SK-N-SH treated with all-trans-retinoic acid at 6 μM for 48 hours (cell line): ENCODE measurements around the gene ZSCAN1.

Source experiments
- ATAC-seq: fragments of 200-7000 bp; cut with Tn5 transposase; 3 replicates; pipeline ENCODE4 v1.9.1; 2020; ENCODE audit warnings: mild to moderate bottlenecking, moderate library complexity
- ARNTL ChIP-seq: fragments of 450-650 bp; formaldehyde crosslinking; IDR thresholded peaks from 2 replicates; pipeline ENCODE4 v1.5.0; 2020; ENCODE audit warnings: low read depth, mild to moderate bottlenecking, moderate library complexity, borderline replicate concordance
- BACH2 ChIP-seq: fragments of 250-450 bp; sonication (Bioruptor Pico); IDR thresholded peaks from 2 replicates; pipeline ENCODE4 v1.9.0; 2021; ENCODE audit warnings: mild to moderate bottlenecking, borderline replicate concordance
- CSDC2 ChIP-seq: fragments of 250-450 bp; sonication (Bioruptor Pico); IDR thresholded peaks from 2 replicates; pipeline ENCODE4 v1.5.0; 2020; ENCODE audit warnings: mild to moderate bottlenecking, moderate library complexity
- CSRNP3 ChIP-seq: fragments of 250-450 bp; sonication (Bioruptor Pico); IDR thresholded peaks from 2 replicates; pipeline ENCODE4 v1.5.1; 2021; ENCODE audit warnings: mild to moderate bottlenecking, moderate library complexity
- ESRRG ChIP-seq: fragments of 250-450 bp; sonication (Bioruptor Pico); IDR thresholded peaks from 2 replicates; pipeline ENCODE4 v1.6.1; 2021; ENCODE audit warnings: mild to moderate bottlenecking
- GLIS3 ChIP-seq: fragments of 250-450 bp; sonication (Bioruptor Pico); IDR thresholded peaks from 2 replicates; pipeline ENCODE4 v1.5.0; 2020; ENCODE audit warnings: mild to moderate bottlenecking, moderate library complexity
- ISL1 ChIP-seq: fragments of 250-450 bp; sonication (Bioruptor Pico); IDR thresholded peaks from 2 replicates; pipeline ENCODE4 v2.1.2; 2022; ENCODE audit warnings: mild to moderate bottlenecking, moderate library complexity
- OSR1 ChIP-seq: fragments of 250-450 bp; sonication (Bioruptor Pico); IDR thresholded peaks from 2 replicates; pipeline ENCODE4 v1.8.0; 2022; ENCODE audit warnings: moderate library complexity, mild to moderate bottlenecking, inconsistent platforms
- PATZ1 ChIP-seq: fragments of 250-450 bp; sonication (Bioruptor Pico); IDR thresholded peaks from 2 replicates; pipeline ENCODE4 v1.8.0; 2020; ENCODE audit warnings: mild to moderate bottlenecking, moderate library complexity, borderline replicate concordance
- POU6F1 ChIP-seq: fragments of 250-450 bp; sonication (Bioruptor Pico); IDR thresholded peaks from 2 replicates; pipeline ENCODE4 v1.8.0; 2021; ENCODE audit warnings: low read depth, mild to moderate bottlenecking, moderate library complexity, borderline replicate concordance
- PPARA ChIP-seq: fragments of 250-450 bp; sonication (Bioruptor Pico); IDR thresholded peaks from 2 replicates; pipeline ENCODE4 v1.5.0; 2020; ENCODE audit warnings: mild to moderate bottlenecking, borderline replicate concordance
- RARB ChIP-seq: fragments of 250-450 bp; sonication (Bioruptor Pico); IDR thresholded peaks from 2 replicates; pipeline ENCODE4 v1.8.0; 2021; ENCODE audit warnings: mild to moderate bottlenecking, moderate library complexity
- TCF4 ChIP-seq: fragments of 250-450 bp; sonication (Bioruptor Pico); IDR thresholded peaks from 2 replicates; pipeline ENCODE4 v1.8.0; 2021; ENCODE audit warnings: mild to moderate bottlenecking, moderate library complexity, borderline replicate concordance
- TOX ChIP-seq: fragments of 250-450 bp; sonication (Bioruptor Pico); IDR thresholded peaks from 2 replicates; pipeline ENCODE4 v1.8.0; 2021; ENCODE audit warnings: mild to moderate bottlenecking, moderate library complexity, borderline replicate concordance
- ZC3H10 ChIP-seq: fragments of 250-450 bp; sonication (Bioruptor Pico); IDR thresholded peaks from 2 replicates; pipeline ENCODE4 v1.5.1; 2021; ENCODE audit warnings: mild to moderate bottlenecking, moderate library complexity
- ZFP3 ChIP-seq: fragments of 250-450 bp; sonication (Bioruptor Pico); IDR thresholded peaks from 2 replicates; pipeline ENCODE4 v1.5.0; 2020; ENCODE audit warnings: mild to moderate bottlenecking, moderate library complexity
- ZFP30 ChIP-seq: fragments of 450-650 bp; formaldehyde crosslinking; IDR thresholded peaks from 2 replicates; pipeline ENCODE4 v1.5.0; 2022; ENCODE audit warnings: mild to moderate bottlenecking, moderate library complexity
- ZNF565 ChIP-seq: fragments of 450-650 bp; formaldehyde crosslinking; conservative IDR thresholded peaks from 2 replicates; pipeline ENCODE4 v1.5.0; 2020; ENCODE audit warnings: low read depth, mild to moderate bottlenecking, moderate library complexity
- ZNF70 ChIP-seq: fragments of 450-650 bp; formaldehyde crosslinking; IDR thresholded peaks from 2 replicates; pipeline ENCODE4 v1.5.0; 2020; ENCODE audit warnings: mild to moderate bottlenecking, moderate library complexity
- ZNF8 ChIP-seq: fragments of 450-650 bp; formaldehyde crosslinking; IDR thresholded peaks from 2 replicates; pipeline ENCODE4 v1.5.0; 2020; ENCODE audit warnings: mild to moderate bottlenecking, moderate library complexity
- TF ChIP-seq, protein P1 (sequence below): fragments of 250-450 bp; sonication (Bioruptor Pico); IDR thresholded peaks from 2 replicates; pipeline ENCODE4 v1.5.0; 2020; ENCODE audit warnings: mild to moderate bottlenecking, moderate library complexity
- TF ChIP-seq, protein P2 (sequence below): fragments of 250-450 bp; sonication (Bioruptor Pico); IDR thresholded peaks from 2 replicates; pipeline ENCODE4 v1.5.1; 2020; ENCODE audit warnings: low read depth, mild to moderate bottlenecking, moderate library complexity

The ZSCAN1 gene

GRCh38 chr19:58091251-58091995, 57.6 kb downstream of the ZSCAN1 start:
- TF ChIP-seq TOX (CRISPR knock-in tag) (no peak), ARNTL (CRISPR knock-in tag) (no peak), RARB (CRISPR knock-in tag) (no peak), TCF4 (CRISPR knock-in tag) (no peak), PATZ1 (CRISPR knock-in tag) (no peak), BACH2 (CRISPR knock-in tag) (no peak), CSDC2 (CRISPR knock-in tag) (no peak), ZNF70 (CRISPR knock-in tag) (no peak), POU6F1 (CRISPR knock-in tag) (no peak), CSRNP3 (CRISPR knock-in tag) (no peak), ESRRG (CRISPR knock-in tag) (no peak), ZFP3 (CRISPR knock-in tag) (no peak), ZNF8 (no peak), PPARA (no peak), ZFP30 (CRISPR knock-in tag) (no peak)
- TF ChIP-seq, protein P1, sequence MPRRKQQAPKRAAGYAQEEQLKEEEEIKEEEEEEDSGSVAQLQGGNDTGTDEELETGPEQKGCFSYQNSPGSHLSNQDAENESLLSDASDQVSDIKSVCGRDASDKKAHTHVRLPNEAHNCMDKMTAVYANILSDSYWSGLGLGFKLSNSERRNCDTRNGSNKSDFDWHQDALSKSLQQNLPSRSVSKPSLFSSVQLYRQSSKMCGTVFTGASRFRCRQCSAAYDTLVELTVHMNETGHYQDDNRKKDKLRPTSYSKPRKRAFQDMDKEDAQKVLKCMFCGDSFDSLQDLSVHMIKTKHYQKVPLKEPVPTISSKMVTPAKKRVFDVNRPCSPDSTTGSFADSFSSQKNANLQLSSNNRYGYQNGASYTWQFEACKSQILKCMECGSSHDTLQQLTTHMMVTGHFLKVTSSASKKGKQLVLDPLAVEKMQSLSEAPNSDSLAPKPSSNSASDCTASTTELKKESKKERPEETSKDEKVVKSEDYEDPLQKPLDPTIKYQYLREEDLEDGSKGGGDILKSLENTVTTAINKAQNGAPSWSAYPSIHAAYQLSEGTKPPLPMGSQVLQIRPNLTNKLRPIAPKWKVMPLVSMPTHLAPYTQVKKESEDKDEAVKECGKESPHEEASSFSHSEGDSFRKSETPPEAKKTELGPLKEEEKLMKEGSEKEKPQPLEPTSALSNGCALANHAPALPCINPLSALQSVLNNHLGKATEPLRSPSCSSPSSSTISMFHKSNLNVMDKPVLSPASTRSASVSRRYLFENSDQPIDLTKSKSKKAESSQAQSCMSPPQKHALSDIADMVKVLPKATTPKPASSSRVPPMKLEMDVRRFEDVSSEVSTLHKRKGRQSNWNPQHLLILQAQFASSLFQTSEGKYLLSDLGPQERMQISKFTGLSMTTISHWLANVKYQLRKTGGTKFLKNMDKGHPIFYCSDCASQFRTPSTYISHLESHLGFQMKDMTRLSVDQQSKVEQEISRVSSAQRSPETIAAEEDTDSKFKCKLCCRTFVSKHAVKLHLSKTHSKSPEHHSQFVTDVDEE (CRISPR knock-in tag): no peak
- TF ChIP-seq, protein P2, sequence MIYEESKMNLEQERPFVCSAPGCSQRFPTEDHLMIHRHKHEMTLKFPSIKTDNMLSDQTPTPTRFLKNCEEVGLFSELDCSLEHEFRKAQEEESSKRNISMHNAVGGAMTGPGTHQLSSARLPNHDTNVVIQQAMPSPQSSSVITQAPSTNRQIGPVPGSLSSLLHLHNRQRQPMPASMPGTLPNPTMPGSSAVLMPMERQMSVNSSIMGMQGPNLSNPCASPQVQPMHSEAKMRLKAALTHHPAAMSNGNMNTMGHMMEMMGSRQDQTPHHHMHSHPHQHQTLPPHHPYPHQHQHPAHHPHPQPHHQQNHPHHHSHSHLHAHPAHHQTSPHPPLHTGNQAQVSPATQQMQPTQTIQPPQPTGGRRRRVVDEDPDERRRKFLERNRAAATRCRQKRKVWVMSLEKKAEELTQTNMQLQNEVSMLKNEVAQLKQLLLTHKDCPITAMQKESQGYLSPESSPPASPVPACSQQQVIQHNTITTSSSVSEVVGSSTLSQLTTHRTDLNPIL (CRISPR knock-in tag): no peak
- no peak for ATAC-seq

DNA sequence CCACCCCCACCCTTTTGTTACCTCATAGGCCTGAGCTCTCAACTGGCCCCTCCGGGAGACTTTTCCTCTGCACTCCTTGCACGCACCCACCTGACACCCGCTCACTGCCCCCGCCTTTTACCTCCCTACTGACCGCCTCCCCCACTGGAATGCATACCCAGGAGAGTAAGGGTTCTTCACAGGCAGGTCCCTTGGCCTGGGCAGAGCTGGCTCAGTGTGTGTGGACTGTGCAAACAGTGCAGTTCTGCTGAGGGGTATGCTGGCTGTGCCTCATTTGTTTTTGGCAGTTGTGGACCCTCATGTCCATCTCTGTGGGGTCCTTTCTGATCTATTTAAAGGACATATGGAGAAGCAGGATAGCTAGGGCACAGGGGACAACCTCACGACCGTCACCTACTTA, 59.2 kb downstream of the ZSCAN1 start:
- ATAC-seq: no peak
- TF ChIP-seq OSR1 (CRISPR knock-in tag) (no peak), PPARA (no peak), ZC3H10 (CRISPR knock-in tag) (no peak), ZNF8 (no peak), PATZ1 (CRISPR knock-in tag) (no peak), ISL1 (CRISPR knock-in tag) (no peak), GLIS3 (CRISPR knock-in tag) (no peak), ARNTL (CRISPR knock-in tag) (no peak), ZFP3 (CRISPR knock-in tag) (no peak), TOX (CRISPR knock-in tag) (no peak), ZNF70 (CRISPR knock-in tag) (no peak), TCF4 (CRISPR knock-in tag) (no peak), ZNF565 (CRISPR knock-in tag) (no peak), RARB (CRISPR knock-in tag) (no peak), ZFP30 (CRISPR knock-in tag) (no peak), BACH2 (CRISPR knock-in tag) (no peak), ESRRG (CRISPR knock-in tag) (no peak)
- TF ChIP-seq, protein P1 (CRISPR knock-in tag): no peak
- TF ChIP-seq, protein P2 (CRISPR knock-in tag): no peak
